Body of pancreas (tissue), 4 donors: ENCODE data around the gene FAM83B. TPM values are rescaled to one million over a fixed set of nuclear protein-coding genes. Genes with fewer than 3 reads are reported as not detected.

Experiments used
- ATAC-seq: fragments of 150-250 bp; one replicate; pipeline ENCODE4 v1.9.1; 2016
- DNase-seq, 4 donors: peaks; one replicate each; pipeline ENCODE4 v3.0.0-alpha.2; 2019
- H3K27ac ChIP-seq, 4 donors: fragments of 200-600 bp; sonication (generic); 1 replicate in 3 of 4; 2 replicates in 1 of 4; pipeline versions ENCODE4 v1.5.1 to v1.6.1; 2016 to 2019; ENCODE audit warnings: mild to moderate bottlenecking in 1 of 4, mixed read lengths in 1 of 4, moderate library complexity in 1 of 4
- H3K27me3 ChIP-seq, 2 donors: fragments of 200-600 bp; sonication (generic); one replicate each; pipeline ENCODE4 v1.6.0; 2016; ENCODE audit warnings: mild to moderate bottlenecking in 1 of 2
- H3K36me3 ChIP-seq, 2 donors: fragments of 200-600 bp; sonication (generic); replicated peaks in 1 of 2; 2 replicates each; pipeline ENCODE4 v1.5.1; 2016; ENCODE audit warnings: low read depth in 2 of 2; ENCODE audit not compliant: insufficient read depth in 1 of 2
- H3K4me1 ChIP-seq: fragments of 200-600 bp; sonication (generic); one replicate; pipeline ENCODE4 v1.6.0; 2016
- H3K4me3 ChIP-seq, 2 donors: fragments of 200-600 bp; sonication (generic); 1 replicate in 1 of 2; 2 replicates in 1 of 2; pipeline ENCODE4 v1.5.1; 2016 to 2019
- H3K9me3 ChIP-seq, 3 donors: fragments of 200-600 bp; sonication (generic); 1 replicate in 2 of 3; 2 replicates in 1 of 3; pipeline ENCODE4 v1.5.1; 2016
- CTCF ChIP-seq, 7 experiments: fragments of 450-650 bp in 4 of 7; fragments of 200-600 bp in 3 of 7; sonication (generic) in 3 of 7; IDR thresholded peaks; one replicate each; pipeline ENCODE4 v1.5.1; 2016 to 2019; ENCODE audit warnings: antibody characterized with exemption in 7 of 7
- POLR2A ChIP-seq, 3 donors: fragments of 450-650 bp; IDR thresholded peaks; one replicate each; pipeline ENCODE4 v1.6.1; 2016; ENCODE audit warnings: antibody characterized with exemption in 3 of 3, mild to moderate bottlenecking in 2 of 3
- WGBS, 2 donors: methylation state at CpG; one replicate each; pipeline ENCODE4 v1.1.5; 2017; 5-methylcytosine and 5-hydroxymethylcytosine counted together
- intact Hi-C: fragments of 100-400 bp; cut with DNase I; formaldehyde crosslinking; loops from one replicate; pipeline ENCODE4 v1.15.1; 2023
- total RNA-seq, 2 donors: library from RNA; depleted of rRNA; stranded (reverse); fragments of >200 nt; gene quantifications; one replicate each; pipeline ENCODE4 v1.1.0, GENCODE V29; 2016

FAM83B gene
- total RNA-seq, 2 donors from 2014 or later, result 3.4 to 6.9 TPM

- Histone ChIP-seq H3K27ac (peak overlapping the region; percentile 44 to 89 (median 82)), H3K9me3 (no peaks in the 10 kb centered on the region), H3K27me3 (peaks cover 0 to 4% of the 10 kb centered on the region in 2 donors), H3K4me3 (peak overlapping the region; percentile 54 to 67), H3K36me3 (no peaks in the 10 kb centered on the region), H3K4me1 (peaks cover 9% of the 10 kb centered on the region)
- peak; percentile 63 for ATAC-seq
- 1 to 3% methylated on average over 22 to 35 of the region's 35 CpGs for WGBS, 2 donors
- DNase-seq, result peak in 3 of 4 donors; percentile 8 to 49 (median 24)
- TF ChIP-seq POLR2A (IDR thresholded peaks at IDR 0.05), result peak in 2 of 3 donors; percentile 6 to 29
- no peak for TF ChIP-seq CTCF (IDR thresholded peaks at IDR 0.05)
- intact Hi-C loops, result no loop called here
Measured at GRCh38 chr6:54846857-54847674, 495 bp downstream of the FAM83B start.

- ATAC-seq (no peak), DNase-seq (no peak)
- peak overlapping the region in 3 of 4 donors; percentile 79 to 89 (median 85) for H3K27ac ChIP-seq
Measured at GRCh38 chr6:54847799-54848597, 1.4 kb downstream of the FAM83B start.

GRCh38 chr6:54850114-54850513 is 3.5 kb downstream of the FAM83B start:
- no peaks in the 10 kb centered on the region for H3K27me3 ChIP-seq
- no peaks in the 10 kb centered on the region for H3K9me3 ChIP-seq
- no peak for TF ChIP-seq POLR2A (IDR thresholded peaks at IDR 0.05)
- no peak for TF ChIP-seq CTCF (IDR thresholded peaks at IDR 0.05)
- ATAC-seq, result no peak
- H3K4me3 ChIP-seq, result no peak overlapping the region
- peaks cover 9% of the 10 kb centered on the region for H3K4me1 ChIP-seq
- intact Hi-C loops, result no loop called here
- no peak overlapping the region for H3K27ac ChIP-seq
- H3K36me3 ChIP-seq, result no peaks in the 10 kb centered on the region
- no peak for DNase-seq
- WGBS, 2 donors, result 25 to 38% methylated on average over 2 of the region's 2 CpGs

More at GRCh38 chr6:54847799-54848597, 1.4 kb downstream of the FAM83B start:
- TF ChIP-seq CTCF (IDR thresholded peaks at IDR 0.05) (no peak), POLR2A (IDR thresholded peaks at IDR 0.05) (no peak)
- Histone ChIP-seq H3K9me3 (no peaks in the 10 kb centered on the region), H3K4me1 (peaks cover 9% of the 10 kb centered on the region), H3K36me3 (no peaks in the 10 kb centered on the region), H3K27me3 (peaks cover 0 to 4% of the 10 kb centered on the region in 2 donors), H3K4me3 (no peak overlapping the region)
- intact Hi-C loops, result no loop called here
- 35 to 37% methylated on average over 9 of the region's 9 CpGs for WGBS, 2 donors

- H3K9me3 ChIP-seq, result no peaks in the 10 kb centered on the region
- H3K4me3 ChIP-seq, result no peak overlapping the region
- ATAC-seq (no peak), DNase-seq (peak in 2 of 4 donors; percentile 29 to 33)
- H3K27ac ChIP-seq, result peak overlapping the region in 2 of 4 donors; percentile 22
- H3K4me1 ChIP-seq, result peaks cover 4% of the 10 kb centered on the region
- no peaks in the 10 kb centered on the region for H3K27me3 ChIP-seq
- TF ChIP-seq POLR2A (IDR thresholded peaks at IDR 0.05), result no peak
- TF ChIP-seq CTCF (IDR thresholded peaks at IDR 0.05), result no peak
- 21% methylated on average over 3 of the region's 3 CpGs for WGBS, 2 donors
- intact Hi-C loops, result no loop called here
- no peaks in the 10 kb centered on the region for H3K36me3 ChIP-seq
Measured at GRCh38 chr6:54856129-54856528, 9.6 kb downstream of the FAM83B start.
